Activated CD8-positive, alpha-beta T cell treated with anti-CD3 and anti-CD28 coated beads for 36 hours (primary cell): ENCODE data around the gene SF1. TPM values are rescaled to one million over a fixed set of nuclear protein-coding genes. Genes with fewer than 3 reads are reported as not detected.

Experiments used
- ATAC-seq: fragments of 200-7000 bp; cut with Tn5 transposase; one replicate; pipeline ENCODE4 v1.10.0; 2021; ENCODE audit warnings: mild to moderate bottlenecking, moderate library complexity
- CTCF ChIA-PET: fragments of 350-600 bp; sonication (Branson Sonifier 250); formaldehyde crosslinking; loops from one replicate; lab custom pipeline; 2021; ENCODE audit warnings: antibody characterized with exemption; lab: Charles Lee
- POLR2A ChIA-PET: fragments of 350-600 bp; sonication (Branson Sonifier 250); formaldehyde crosslinking; loops from one replicate; lab custom pipeline; 2021; ENCODE audit warnings: antibody characterized with exemption; lab: Charles Lee
- DNase-seq: peaks from one replicate; pipeline ENCODE4 v3.0.0-alpha.2; 2020
- H3K27ac Mint-ChIP-seq: one replicate; pipeline ENCODE4 v1.8.0; 2021; ENCODE audit warnings: mild to moderate bottlenecking, mixed read lengths
- H3K27me3 Mint-ChIP-seq: one replicate; pipeline ENCODE4 v1.8.0; 2021; ENCODE audit warnings: mixed read lengths
- H3K36me3 Mint-ChIP-seq: one replicate; pipeline ENCODE4 v1.8.0; 2021; ENCODE audit warnings: low read depth, mixed read lengths
- H3K4me1 Mint-ChIP-seq: one replicate; pipeline ENCODE4 v1.8.0; 2021; ENCODE audit warnings: low read depth, mixed read lengths
- H3K4me3 Mint-ChIP-seq: one replicate; pipeline ENCODE4 v1.8.0; 2021; ENCODE audit warnings: mild to moderate bottlenecking, moderate library complexity, mixed read lengths
- H3K9me3 Mint-ChIP-seq: one replicate; pipeline ENCODE4 v1.8.0; 2021; ENCODE audit warnings: mixed read lengths
- CTCF ChIP-seq: fragments of 200-600 bp; IDR thresholded peaks from one replicate; pipeline ENCODE4 v1.8.0; 2022; ENCODE audit warnings: antibody characterized with exemption, mild to moderate bottlenecking
- intact Hi-C: fragments of 100-400 bp; cut with micrococcal nuclease; formaldehyde crosslinking; loops from one replicate; pipeline ENCODE4 v1.10.0; 2022
- total RNA-seq, 2 experiments: library from RNA; stranded (reverse); gene quantifications; one replicate each; pipeline ENCODE4 v1.2.3, GENCODE V29; 2021

The SF1 gene
- total RNA-seq, 2 experiments from 2014 or later: 325 to 342 TPM

DNA sequence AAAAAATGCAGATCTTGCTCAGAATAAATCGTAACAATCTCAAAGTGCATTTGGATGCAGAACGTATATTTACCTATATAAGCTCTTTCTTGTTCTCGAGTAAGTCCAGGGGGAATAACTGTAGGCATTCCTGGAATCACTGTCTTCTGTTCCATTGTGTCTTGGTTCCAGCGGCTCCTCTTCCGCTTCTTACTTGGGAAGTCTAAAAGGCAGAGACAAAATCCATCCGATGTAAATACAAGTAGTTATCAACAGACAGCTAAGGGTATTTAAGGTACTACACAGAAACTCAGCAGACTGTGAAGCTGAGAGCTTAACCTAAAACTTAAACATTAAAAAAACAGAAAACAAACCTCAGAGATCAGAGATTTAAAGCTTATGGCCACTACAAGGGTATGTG, 1.9 kb downstream of the SF1 start:
- H3K4me3 Mint-ChIP-seq: peak overlapping the region; percentile 95
- H3K27me3 Mint-ChIP-seq: no peaks in the 10 kb centered on the region
- H3K27ac Mint-ChIP-seq: peak overlapping the region; percentile 83
- no peak for TF ChIP-seq CTCF
- ChIA-PET CTCF (interaction anchor here (1.2 to 3.9 kb wide), 4 partner anchors 9 to 33 kb away, joined by 4 to 35 read pairs (median 18); partner anchors contain the start of gene RASGRP2), POLR2A (interaction anchor here (0.7 to 24.1 kb wide), 8 partner anchors 10 to 644 kb away, joined by 3 to 331 read pairs (median 4); partner anchors contain the start of genes EHD1, PYGM and RASGRP2)
- H3K9me3 Mint-ChIP-seq: no peaks in the 10 kb centered on the region
- peaks cover 69% of the 10 kb centered on the region for H3K4me1 Mint-ChIP-seq
- ATAC-seq (no peak), DNase-seq (no peak)
- peaks cover 61% of the 10 kb centered on the region for H3K36me3 Mint-ChIP-seq
- intact Hi-C loops: no loop called here

DNA sequence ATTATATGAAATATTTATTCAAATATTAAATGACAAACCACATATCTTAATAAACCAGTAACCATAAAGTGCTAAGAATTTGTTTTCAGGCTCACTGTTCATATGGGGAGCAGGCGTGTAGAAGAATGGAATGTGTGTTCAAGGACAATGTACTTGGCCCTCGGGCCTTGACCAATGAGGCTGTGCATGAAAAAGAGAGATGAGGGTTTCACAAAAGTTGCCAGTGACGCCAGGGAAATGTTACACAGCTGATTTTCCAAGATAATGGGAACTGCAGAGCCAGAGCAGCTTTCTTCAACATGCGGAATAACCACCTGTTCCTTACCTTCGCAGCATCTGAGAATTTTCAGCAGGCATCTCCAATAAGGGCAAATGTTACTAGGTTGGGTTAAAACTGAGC, 4.2 kb downstream of the SF1 start:
- Mint-ChIP-seq H3K36me3 (peaks cover 82% of the 10 kb centered on the region), H3K27ac (peak overlapping the region; percentile 83), H3K4me1 (peaks cover 73% of the 10 kb centered on the region), H3K27me3 (no peaks in the 10 kb centered on the region), H3K9me3 (no peaks in the 10 kb centered on the region), H3K4me3 (peak overlapping the region; percentile 95)
- POLR2A ChIA-PET: interaction anchor here (0.7 to 24.1 kb wide), 6 partner anchors 10 to 27 kb away, joined by 3 to 331 read pairs (median 7); partner anchors contain the start of genes PYGM and RASGRP2
- CTCF ChIA-PET: interaction anchor here (1.3 to 3.9 kb wide), 3 partner anchors 10 to 31 kb away, joined by 3 to 35 read pairs (median 19); partner anchors contain the start of gene RASGRP2
- intact Hi-C loops: no loop called here
- TF ChIP-seq CTCF: no peak
- DNase-seq: no peak
- no peak for ATAC-seq

- DNase-seq (no peak), ATAC-seq (no peak)
- peak overlapping the region; percentile 46 for H3K4me3 Mint-ChIP-seq
- intact Hi-C loops: no loop called here
- peaks cover 96% of the 10 kb centered on the region for H3K36me3 Mint-ChIP-seq
- TF ChIP-seq CTCF: no peak
- ChIA-PET POLR2A (interaction anchor here (1.0 to 24.1 kb wide), 5 partner anchors 10 to 36 kb away, joined by 3 to 331 read pairs (median 3); partner anchors contain the start of genes PYGM and RASGRP2), CTCF (interaction anchor here (0.6 to 3.4 kb wide), 5 partner anchors 9 to 84 kb away, joined by 3 to 23 read pairs (median 6); partner anchors contain the start of gene RASGRP2)
- H3K9me3 Mint-ChIP-seq: no peaks in the 10 kb centered on the region
- peak overlapping the region; percentile 85 for H3K27ac Mint-ChIP-seq
- peaks cover 90% of the 10 kb centered on the region for H3K4me1 Mint-ChIP-seq
- H3K27me3 Mint-ChIP-seq: no peaks in the 10 kb centered on the region
Measured at GRCh38 chr11:64772303-64773018, 5.9 kb downstream of the SF1 start.

GRCh38 chr11:64771861-64772260, 6.5 kb downstream of the SF1 start:
- CTCF ChIA-PET: interaction anchor here (1.2 to 3.4 kb wide), 6 partner anchors 8 to 83 kb away, joined by 3 to 23 read pairs (median 6); partner anchors contain the start of gene RASGRP2
- peaks cover 96% of the 10 kb centered on the region for H3K36me3 Mint-ChIP-seq
- H3K4me3 Mint-ChIP-seq: peak overlapping the region; percentile 46
- H3K27me3 Mint-ChIP-seq: no peaks in the 10 kb centered on the region
- ATAC-seq (no peak), DNase-seq (no peak)
- POLR2A ChIA-PET: interaction anchor here (1.0 to 24.1 kb wide), 3 partner anchors 9 to 36 kb away, joined by 3 to 331 read pairs (median 308); partner anchors contain the start of genes PYGM and RASGRP2
- peaks cover 94% of the 10 kb centered on the region for H3K4me1 Mint-ChIP-seq
- H3K9me3 Mint-ChIP-seq: no peaks in the 10 kb centered on the region
- peak overlapping the region; percentile 85 for H3K27ac Mint-ChIP-seq
- intact Hi-C loops: no loop called here
- TF ChIP-seq CTCF: no peak
